Omental fat pad (tissue), 4 donors: ENCODE data around the gene TAF13. TPM values are rescaled to one million over a fixed set of nuclear protein-coding genes. Genes with fewer than 3 reads are reported as not detected.

ENCODE experiments used
- ATAC-seq: fragments of 150-250 bp; one replicate; pipeline ENCODE4 v1.9.1; 2016; ENCODE audit warnings: mild to moderate bottlenecking, moderate library complexity; ENCODE audit not compliant: low FRiP score
- DNase-seq: peaks from one replicate; pipeline ENCODE4 v3.0.0-alpha.2; 2019; ENCODE audit warnings: low spot score
- CTCF ChIP-seq, 3 donors: fragments of 450-650 bp; IDR thresholded peaks; one replicate each; pipeline ENCODE4 v1.5.1; 2016 to 2017; ENCODE audit warnings: antibody characterized with exemption in 3 of 3, mild to moderate bottlenecking in 3 of 3, moderate library complexity in 2 of 3
- total RNA-seq, 4 donors: library from RNA; depleted of rRNA; stranded (reverse); fragments of >200 nt; gene quantifications; one replicate each; pipeline ENCODE4 v1.1.0, GENCODE V29; 2016

Gene TAF13
- total RNA-seq, 4 donors from 2014 or later: 24.3 to 65.3 (median 31.5) TPM

DNA sequence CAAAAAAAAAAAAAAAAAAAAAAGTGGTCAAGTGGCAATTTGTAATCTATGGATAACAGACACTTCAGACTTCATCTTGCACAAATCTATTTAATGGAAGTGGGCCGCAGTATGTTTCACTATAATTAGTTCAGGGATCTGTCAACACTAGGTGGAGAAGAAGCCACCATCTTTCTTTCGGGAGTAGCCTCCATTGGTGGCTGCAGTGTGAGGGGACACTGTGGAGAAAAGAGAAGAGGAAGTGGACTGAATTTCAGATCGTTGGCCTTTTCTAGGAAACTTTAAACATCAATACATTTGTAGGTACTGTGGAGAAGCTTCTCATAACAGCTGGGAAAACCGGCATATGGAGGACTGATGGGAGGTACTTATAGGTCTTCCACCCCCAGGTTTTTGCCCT lies 30.1 kb upstream of the TAF13 start:
- DNase-seq: no peak
- no peak for TF ChIP-seq CTCF (IDR thresholded peaks at IDR 0.05)
- no peak for ATAC-seq

DNA sequence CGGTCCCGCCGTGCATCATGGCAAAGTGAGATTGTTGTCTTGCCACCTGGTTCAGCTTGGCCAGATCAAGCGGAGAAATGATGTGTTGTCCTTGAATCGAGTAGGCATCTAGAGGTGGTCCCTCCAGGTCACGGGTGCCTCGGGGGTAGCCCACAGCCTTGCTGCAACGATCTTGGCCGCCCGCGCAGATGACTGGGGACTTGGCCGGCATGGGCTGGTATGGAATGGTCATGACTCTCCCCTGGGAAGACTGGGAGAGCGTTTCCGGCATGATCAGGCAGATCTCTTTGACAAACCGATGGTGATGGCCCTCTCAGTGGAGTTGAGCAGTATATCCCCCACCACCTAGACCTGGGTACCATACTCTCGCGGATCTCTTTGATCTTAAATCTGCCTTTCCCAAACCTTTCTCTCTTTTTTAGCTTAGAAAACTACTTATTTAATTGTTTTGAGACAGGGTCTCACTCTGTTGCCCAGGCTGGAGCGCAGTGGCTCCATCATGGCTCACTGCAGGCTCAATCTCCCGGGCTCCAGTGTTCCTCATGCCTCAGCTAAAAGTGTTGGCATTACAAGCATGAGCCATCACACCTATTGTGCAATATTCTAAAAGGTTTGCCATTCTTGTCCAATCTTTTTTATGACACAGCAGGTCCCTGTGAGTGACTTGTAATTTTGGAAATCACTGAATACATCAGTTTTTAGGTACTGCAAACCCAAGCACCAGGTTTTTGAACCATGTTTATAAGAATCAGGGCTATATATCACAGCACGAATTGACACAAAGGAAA lies 28.8 kb upstream of the TAF13 start:
- no peak for TF ChIP-seq CTCF (IDR thresholded peaks at IDR 0.05)
- ATAC-seq (no peak), DNase-seq (no peak)

DNA sequence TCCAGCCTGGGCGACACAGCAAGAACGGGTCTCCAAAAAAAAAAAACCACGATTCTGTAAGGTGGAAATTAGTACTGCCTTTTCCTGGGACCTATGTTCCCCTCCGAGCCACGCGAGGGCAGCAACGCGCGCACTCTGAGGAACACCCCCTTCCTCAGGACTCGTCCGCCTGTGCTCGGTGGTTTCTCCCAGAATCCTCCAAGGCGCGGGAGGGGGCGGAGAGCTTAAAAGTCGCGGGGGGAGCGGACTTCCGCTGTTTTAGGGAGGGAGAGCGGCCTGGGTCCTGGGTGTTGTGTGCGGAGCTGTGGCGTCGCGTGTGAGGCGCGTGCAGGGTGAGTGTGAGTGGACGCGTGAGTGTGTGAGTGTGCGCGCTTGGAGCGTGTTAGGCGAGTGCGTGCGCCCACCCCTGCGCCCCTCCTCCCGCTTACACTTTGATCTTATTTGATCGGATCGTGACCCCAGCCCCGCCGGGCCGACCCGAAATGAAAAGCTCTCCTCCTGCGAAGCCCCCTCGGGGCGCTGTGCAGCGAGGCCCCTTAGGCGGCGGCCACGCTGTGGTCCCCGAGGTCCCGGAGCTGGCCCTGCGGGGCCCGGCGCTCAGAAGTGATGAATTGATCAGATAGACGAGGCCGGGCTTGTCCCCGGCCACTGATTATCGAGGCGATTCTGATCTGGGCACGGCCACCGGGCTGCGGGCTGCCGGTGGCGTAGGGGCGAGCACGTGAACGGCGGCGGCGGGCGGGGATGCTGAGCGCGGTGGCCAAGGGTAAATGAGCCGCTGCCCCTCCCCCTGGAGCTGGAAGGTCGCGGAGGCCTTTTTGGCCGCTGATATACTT lies 24.4 kb upstream of the TAF13 start:
- peak; percentile 98 for ATAC-seq
- DNase-seq: peak; percentile 89
- TF ChIP-seq CTCF (IDR thresholded peaks at IDR 0.05): peak in 1 of 3 donors; percentile 5

- ATAC-seq (no peak), DNase-seq (no peak)
- no peak for TF ChIP-seq CTCF (IDR thresholded peaks at IDR 0.05)
Measured at GRCh38 chr1:109096120-109096519, 20.3 kb upstream of the TAF13 start.

DNA sequence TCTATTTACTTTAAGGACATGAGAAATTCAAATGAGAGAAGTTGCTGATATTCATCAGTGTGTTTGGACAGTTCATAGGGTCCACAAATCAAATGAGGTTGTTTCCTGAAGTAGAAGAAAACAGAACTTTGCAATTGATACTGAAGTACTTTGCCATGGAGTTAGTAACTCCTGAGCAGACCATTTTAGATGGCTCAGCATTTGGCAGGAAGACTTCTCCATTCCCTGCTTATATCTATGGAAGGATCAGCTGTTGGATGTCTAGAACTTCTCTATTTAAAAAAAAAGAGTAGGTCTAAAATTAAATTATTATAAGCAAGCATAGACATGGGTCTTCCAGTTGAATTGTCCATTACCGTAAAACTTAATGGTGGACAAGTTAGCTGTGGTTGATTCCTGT lies 19.8 kb upstream of the TAF13 start:
- no peak for DNase-seq
- no peak for ATAC-seq
- no peak for TF ChIP-seq CTCF (IDR thresholded peaks at IDR 0.05)

GRCh38 chr1:109094871-109095270 lies 19.1 kb upstream of the TAF13 start:
- no peak for TF ChIP-seq CTCF (IDR thresholded peaks at IDR 0.05)

More at GRCh38 chr1:109094871-109095270, 19.1 kb upstream of the TAF13 start:
- DNase-seq: no peak
- no peak for ATAC-seq
